HepG2 (cell line): ENCODE results near the gene SOX5. TPM values are rescaled to one million over a fixed set of nuclear protein-coding genes. Genes with fewer than 3 reads are reported as not detected.

Source experiments
- ATAC-seq: fragments of 200-7000 bp; cut with Tn5 transposase; 3 replicates; pipeline ENCODE4 v1.9.1; 2020; ENCODE audit warnings: mild to moderate bottlenecking, moderate library complexity
- BruUV-seq: library from RNA; stranded (reverse); fragments of 400-500 nt; replicated peaks from 2 replicates; lab custom pipeline; 2021; lab: Mats Ljungman, UMichigan
- CTCF ChIA-PET: fragments of 300-600 bp; formaldehyde crosslinking; extraction: SDS; loops from one replicate; lab custom pipeline; 2021; ENCODE audit warnings: low total read pairs, inconsistent platforms, low intra/inter-chr PET ratio; lab: Yijun Ruan, JAX
- POLR2A ChIA-PET: fragments of 350-600 bp; sonication (Branson Sonifier 250); formaldehyde crosslinking; loops from one replicate; lab custom pipeline; 2020; ENCODE audit warnings: antibody characterized with exemption, inconsistent platforms; lab: Yijun Ruan, JAX
- DNase-seq: peaks from one replicate; pipeline ENCODE4 v3.0.0-alpha.2; 2015; ENCODE audit warnings: low spot score
- FAIRE-seq: peaks from 3 replicates; lab custom pipeline; 2011; peaks lifted over from hg19 to GRCh38; lab: Jason Lieb, UNC
- H2AFZ ChIP-seq: one replicate; pipeline ENCODE4 v1.6.1; 2011; ENCODE audit warnings: low read length, inconsistent platforms
- H3K27ac ChIP-seq: fragments of 300-600 bp; 3 replicates; pipeline ENCODE4 v1.8.0; 2011; ENCODE audit warnings: mixed run types, mild to moderate bottlenecking, mixed read lengths, low read length, inconsistent platforms; ENCODE audit not compliant: insufficient read depth; ENCODE audit errors: extremely low read length
- H3K27me3 ChIP-seq, 2 experiments: fragments of 200-600 bp in 1 of 2; 2 replicates in 1 of 2; 3 replicates in 1 of 2; pipeline versions ENCODE4 v1.6.0 to v1.8.0; 2011; ENCODE audit warnings: low read length in 2 of 2, mild to moderate bottlenecking in 2 of 2, moderate library complexity in 2 of 2, inconsistent platforms in 1 of 2; ENCODE audit not compliant: insufficient read depth in 2 of 2, control insufficient read depth in 1 of 2
- H3K36me3 ChIP-seq, 2 experiments: fragments of 200-600 bp in 1 of 2; replicated peaks in 1 of 2; 2 replicates in 1 of 2; 3 replicates in 1 of 2; pipeline versions ENCODE4 v1.5.1 to v1.8.0; 2011; ENCODE audit warnings: low read length in 2 of 2, inconsistent platforms in 1 of 2; ENCODE audit not compliant: insufficient read depth in 2 of 2, control insufficient read depth in 1 of 2
- H3K4me1 ChIP-seq: 2 replicates; pipeline ENCODE4 v1.5.1; 2012; ENCODE audit warnings: low read length, inconsistent platforms; ENCODE audit not compliant: insufficient read depth
- H3K4me2 ChIP-seq: 2 replicates; pipeline ENCODE4 v1.6.0; 2011; ENCODE audit warnings: low read depth, low read length, inconsistent platforms
- H3K4me3 ChIP-seq, 3 experiments: fragments of 200-600 bp in 1 of 3; sonication (generic), shearing (Covaris generic) in 1 of 3; replicated peaks in 1 of 3; 2 replicates each; pipeline ENCODE4 v1.5.1; 2011 to 2016; ENCODE audit warnings: low read length in 3 of 3, inconsistent platforms in 2 of 3, low read depth in 2 of 3, mild to moderate bottlenecking in 2 of 3, control low read depth in 1 of 3, mixed read lengths in 1 of 3; ENCODE audit not compliant: insufficient read depth in 1 of 3
- H3K79me2 ChIP-seq: one replicate; pipeline ENCODE4 v1.6.1; 2011; ENCODE audit warnings: low read length, inconsistent platforms; ENCODE audit not compliant: insufficient read depth
- H3K9ac ChIP-seq: 2 replicates; pipeline ENCODE4 v1.6.0; 2011; ENCODE audit warnings: mild to moderate bottlenecking, low read depth, low read length, inconsistent platforms; ENCODE audit not compliant: insufficient read depth
- H3K9me3 ChIP-seq: 2 replicates; pipeline ENCODE4 v1.5.1; 2012; ENCODE audit warnings: mild to moderate bottlenecking, low read length
- H4K20me1 ChIP-seq: 2 replicates; pipeline ENCODE4 v1.6.0; 2011; ENCODE audit warnings: inconsistent platforms, mild to moderate bottlenecking, low read length, moderate library complexity; ENCODE audit not compliant: insufficient read depth
- ATF7 ChIP-seq, 2 experiments: fragments of 450-650 bp in 1 of 2; sonication (generic) in 1 of 2; formaldehyde crosslinking in 1 of 2; IDR thresholded peaks; 2 replicates each; pipeline versions ENCODE4 v1.4.0 to v1.6.1; 2016 to 2020; ENCODE audit warnings: antibody characterized with exemption in 1 of 2, mild to moderate bottlenecking in 1 of 2, missing genetic modification reagents in 1 of 2
- CREB1 ChIP-seq, 2 experiments: fragments of 450-650 bp in 1 of 2; IDR thresholded peaks; 2 replicates each; pipeline ENCODE4 v1.6.1; 2016 to 2017; ENCODE audit warnings: control low read depth in 1 of 2, mild to moderate bottlenecking in 1 of 2, missing compliant biosample characterization in 1 of 2, missing genetic modification characterization in 1 of 2
- PTBP1 ChIP-seq: fragments of 200-400 bp; formaldehyde crosslinking; IDR thresholded peaks from 2 replicates; pipeline ENCODE4 v1.6.1; 2018; ENCODE audit warnings: low read length, low read depth; ENCODE audit not compliant: poor library complexity, severe bottlenecking
- ZMYM4 ChIP-seq: sonication (generic); formaldehyde crosslinking; IDR thresholded peaks from 2 replicates; pipeline ENCODE4 v1.8.1; 2023; ENCODE audit warnings: mild to moderate bottlenecking, missing genetic modification reagents
- ZNF660 ChIP-seq: sonication (generic); formaldehyde crosslinking; IDR thresholded peaks from 2 replicates; pipeline ENCODE4 v1.5.1; 2020; ENCODE audit warnings: mild to moderate bottlenecking, low read depth, missing genetic modification reagents, borderline replicate concordance
- WGBS: methylation state at CpG from one replicate; pipeline ENCODE4 v1.1.6; 2017; ENCODE audit warnings: low lambda C conversion rate; 5-methylcytosine and 5-hydroxymethylcytosine counted together
- in situ Hi-C: cut with HindIII; loops from 2 replicates; pipeline ENCODE4 v1.10.0; 2017; ENCODE audit warnings: low pct_unique_long_range_greater_than_20kb; ENCODE audit not compliant: extremely low pct_ligation_motif_present
- intact Hi-C: fragments of 100-400 bp; cut with micrococcal nuclease; formaldehyde crosslinking; loops from one replicate; pipeline ENCODE4 v1.10.0; 2022; ENCODE audit not compliant: unreplicated experiment
- polyA plus RNA-seq, 8 experiments: library from polyadenylated mRNA; depleted of rRNA in 3 of 8; stranded (reverse) in 7 of 8; unstranded in 1 of 8; fragments of >200 nt; fragmentation: Illumina TruSeq in 4 of 8; extraction: Trizol in 4 of 8; gene quantifications; 2 replicates each; pipeline versions ENCODE4 v1.2.1 to v1.2.3, GENCODE V29; 2011 to 2016; ENCODE audit warnings: low read depth in 4 of 8, missing spikeins in 1 of 8, mixed read lengths in 1 of 8; ENCODE audit not compliant: insufficient read depth in 1 of 8
- total RNA-seq, 5 experiments: library from RNA; depleted of rRNA; stranded (reverse); fragments of >200 nt; fragmentation: Illumina TruSeq; extraction: Trizol; gene quantifications; 2 replicates each; pipeline ENCODE4 v1.2.3, GENCODE V29; 2016; ENCODE audit warnings: low read depth in 1 of 5
- TF ChIP-seq, protein P1 (sequence below): sonication (generic); formaldehyde crosslinking; IDR thresholded peaks from 2 replicates; pipeline ENCODE4 v1.5.0; 2020; ENCODE audit warnings: mild to moderate bottlenecking, missing genetic modification reagents, borderline replicate concordance

Gene SOX5
- total and polyA plus RNA-seq, 2 of the 13 experiments (the other 11 are each of a cell fraction or from before 2014, with no cell fraction given): 18.5 to 76.4 TPM

DNA sequence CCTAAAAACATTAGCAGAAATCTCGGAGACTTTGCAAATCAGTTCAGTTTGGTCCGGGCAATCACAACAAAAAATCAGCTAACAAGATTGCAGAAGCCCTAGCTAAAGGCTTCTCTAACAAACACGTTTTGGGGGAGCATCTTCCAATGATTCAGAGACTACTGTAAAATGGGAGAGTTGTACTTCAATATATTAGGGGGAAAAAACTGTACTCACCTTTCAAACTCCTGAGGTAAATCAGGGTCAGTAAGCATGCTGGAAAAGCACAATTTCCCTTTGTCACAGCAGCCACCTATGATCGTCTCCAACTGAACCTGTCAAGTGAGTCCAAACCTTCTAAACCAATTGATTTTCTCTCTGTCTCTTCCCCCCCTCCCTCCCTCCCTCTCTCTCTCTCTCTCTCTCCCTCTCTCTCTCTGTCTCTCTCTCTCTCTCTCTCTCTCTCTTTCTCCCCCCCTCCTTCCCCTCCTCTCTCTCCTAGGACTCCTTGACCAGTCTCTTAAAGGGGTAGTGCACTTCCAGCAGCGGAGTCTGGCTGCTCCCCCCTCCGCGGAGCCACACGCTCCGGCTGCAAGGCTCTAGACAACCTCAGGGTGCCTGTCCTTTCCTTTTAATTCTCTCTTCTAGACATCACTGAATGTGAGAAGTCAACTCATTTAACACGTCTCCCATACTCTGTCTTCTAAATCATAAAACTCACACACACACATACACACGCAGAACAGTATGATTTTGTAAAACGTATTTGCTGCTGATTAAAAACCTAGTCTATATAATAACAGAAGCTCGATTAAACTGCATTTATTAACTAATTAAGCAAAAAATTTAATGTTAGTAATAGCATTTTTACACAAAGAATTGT is at the start of gene SOX5 (continued):
- TF ChIP-seq, protein P1, sequence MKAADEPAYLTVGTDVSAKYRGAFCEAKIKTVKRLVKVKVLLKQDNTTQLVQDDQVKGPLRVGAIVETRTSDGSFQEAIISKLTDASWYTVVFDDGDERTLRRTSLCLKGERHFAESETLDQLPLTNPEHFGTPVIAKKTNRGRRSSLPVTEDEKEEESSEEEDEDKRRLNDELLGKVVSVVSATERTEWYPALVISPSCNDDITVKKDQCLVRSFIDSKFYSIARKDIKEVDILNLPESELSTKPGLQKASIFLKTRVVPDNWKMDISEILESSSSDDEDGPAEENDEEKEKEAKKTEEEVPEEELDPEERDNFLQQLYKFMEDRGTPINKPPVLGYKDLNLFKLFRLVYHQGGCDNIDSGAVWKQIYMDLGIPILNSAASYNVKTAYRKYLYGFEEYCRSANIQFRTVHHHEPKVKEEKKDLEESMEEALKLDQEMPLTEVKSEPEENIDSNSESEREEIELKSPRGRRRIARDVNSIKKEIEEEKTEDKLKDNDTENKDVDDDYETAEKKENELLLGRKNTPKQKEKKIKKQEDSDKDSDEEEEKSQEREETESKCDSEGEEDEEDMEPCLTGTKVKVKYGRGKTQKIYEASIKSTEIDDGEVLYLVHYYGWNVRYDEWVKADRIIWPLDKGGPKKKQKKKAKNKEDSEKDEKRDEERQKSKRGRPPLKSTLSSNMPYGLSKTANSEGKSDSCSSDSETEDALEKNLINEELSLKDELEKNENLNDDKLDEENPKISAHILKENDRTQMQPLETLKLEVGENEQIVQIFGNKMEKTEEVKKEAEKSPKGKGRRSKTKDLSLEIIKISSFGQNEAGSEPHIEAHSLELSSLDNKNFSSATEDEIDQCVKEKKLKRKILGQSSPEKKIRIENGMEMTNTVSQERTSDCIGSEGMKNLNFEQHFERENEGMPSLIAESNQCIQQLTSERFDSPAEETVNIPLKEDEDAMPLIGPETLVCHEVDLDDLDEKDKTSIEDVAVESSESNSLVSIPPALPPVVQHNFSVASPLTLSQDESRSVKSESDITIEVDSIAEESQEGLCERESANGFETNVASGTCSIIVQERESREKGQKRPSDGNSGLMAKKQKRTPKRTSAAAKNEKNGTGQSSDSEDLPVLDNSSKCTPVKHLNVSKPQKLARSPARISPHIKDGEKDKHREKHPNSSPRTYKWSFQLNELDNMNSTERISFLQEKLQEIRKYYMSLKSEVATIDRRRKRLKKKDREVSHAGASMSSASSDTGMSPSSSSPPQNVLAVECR (CRISPR knock-in tag): peak; percentile 40; the same call in 1 of the 2 replicates
- peak; percentile 42 for TF ChIP-seq PTBP1
- peak; percentile 53; the same call in 1 of the 2 replicates for TF ChIP-seq ZMYM4

DNA sequence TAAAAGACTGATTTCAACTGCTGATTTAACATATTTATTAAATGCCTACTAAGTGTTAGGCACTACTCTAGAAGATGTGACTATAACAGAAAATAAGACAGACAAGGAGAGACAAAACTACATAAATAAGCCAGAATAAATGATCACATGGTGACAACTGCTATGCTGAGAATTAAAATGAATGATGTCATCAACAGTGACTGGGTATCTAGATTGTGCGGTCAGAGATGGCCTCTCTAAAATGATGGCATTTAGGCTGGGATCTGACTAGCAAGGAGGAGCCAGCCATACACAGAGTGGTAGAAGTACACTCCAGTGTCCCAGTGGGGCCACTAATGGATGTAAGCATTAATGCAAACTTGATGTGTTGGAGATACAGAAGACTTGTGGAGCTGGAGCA is 37.6 kb upstream of the SOX5 start:
- POLR2A ChIA-PET: no interaction called here
- H3K79me2 ChIP-seq: peaks cover 7% of the 10 kb centered on the region
- no peak overlapping the region for H3K4me3 ChIP-seq
- no peaks in the 10 kb centered on the region for H3K4me1 ChIP-seq
- TF ChIP-seq ATF7 (IDR thresholded peaks at IDR 0.05) (peak; percentile 94), ATF7 (CRISPR knock-in tag; IDR thresholded peaks at IDR 0.05) (no peak), ZNF660 (CRISPR knock-in tag) (no peak), CREB1 (IDR thresholded peaks at IDR 0.05) (peak; percentile 64), CREB1 (CRISPR knock-in tag; IDR thresholded peaks at IDR 0.05) (no peak)
- in situ Hi-C loops: no loop called here
- no peaks in the 10 kb centered on the region for H3K9me3 ChIP-seq
- 100% methylated on average over 1 of the region's 1 CpG for WGBS
- H3K27me3 ChIP-seq: no peaks in the 10 kb centered on the region
- H3K36me3 ChIP-seq: no peaks in the 10 kb centered on the region; a peak in 1 of 5 replicates
- BruUV-seq: no TSS peak
- no peak overlapping the region for H3K27ac ChIP-seq
- H2AFZ ChIP-seq: no peak overlapping the region
- no peak for DNase-seq
- intact Hi-C loops: no loop called here
- CTCF ChIA-PET: no interaction called here
- ATAC-seq: no peak
- H3K4me2 ChIP-seq: no peak overlapping the region
- no peak overlapping the region for H3K9ac ChIP-seq
- H4K20me1 ChIP-seq: no peaks in the 10 kb centered on the region
- FAIRE-seq: no peak
